K562 (cell line): ENCODE results near the gene NBEAL2. TPM values are rescaled to one million over a fixed set of nuclear protein-coding genes. Genes with fewer than 3 reads are reported as not detected.

Source experiments
- ATAC-seq: fragments of 200-7000 bp; cut with Tn5 transposase; 3 replicates; pipeline ENCODE4 v1.9.1; 2020; ENCODE audit warnings: moderate library complexity
- BruUV-seq: library from RNA; stranded (reverse); fragments of 400-500 nt; replicated peaks from 2 replicates; lab custom pipeline; 2021; lab: Mats Ljungman, UMichigan
- CTCF ChIA-PET: fragments of 300-600 bp; formaldehyde crosslinking; extraction: SDS; loops from one replicate; lab custom pipeline; 2021; ENCODE audit warnings: low intra/inter-chr PET ratio; lab: Yijun Ruan, JAX
- POLR2A ChIA-PET: fragments of 300-600, 350-650 bp; sonication (Branson Sonifier 250); formaldehyde crosslinking; extraction: SDS; loops from one replicate; lab custom pipeline; 2021; ENCODE audit warnings: antibody characterized with exemption, inconsistent platforms; lab: Yijun Ruan, JAX
- DNase-seq, 4 experiments: peaks; one replicate each; pipeline versions ENCODE4 v3.0.0 to v3.0.0-alpha.2; 2011 to 2018; ENCODE audit warnings: low spot score in 3 of 4, mixed read lengths in 3 of 4; ENCODE audit errors: extremely low read depth in 1 of 4
- FAIRE-seq: peaks from 2 replicates; lab custom pipeline; 2011; peaks lifted over from hg19 to GRCh38; lab: Jason Lieb, UNC
- H2AFZ ChIP-seq: 2 replicates; pipeline ENCODE4 v1.6.0; 2011; ENCODE audit warnings: low read depth, low read length, control low read depth, inconsistent platforms
- H3K27ac ChIP-seq: fragments of 200-600 bp; 3 replicates; pipeline ENCODE4 v1.8.0; 2011; ENCODE audit warnings: low read depth, mild to moderate bottlenecking, control low read depth, inconsistent platforms, low read length, moderate library complexity, mixed read lengths; ENCODE audit errors: extremely low read depth
- H3K27me3 ChIP-seq, 2 experiments: fragments of 300-600 bp in 1 of 2; 2 replicates in 1 of 2; 3 replicates in 1 of 2; pipeline versions ENCODE4 v1.6.0 to v1.8.0; 2011; ENCODE audit warnings: inconsistent platforms in 2 of 2, low read length in 2 of 2, mild to moderate bottlenecking in 1 of 2, mixed read lengths in 1 of 2, moderate library complexity in 1 of 2; ENCODE audit not compliant: control insufficient read depth in 2 of 2, insufficient read depth in 2 of 2
- H3K36me3 ChIP-seq: fragments of 300-600 bp; 3 replicates; pipeline ENCODE4 v1.8.0; 2011; ENCODE audit warnings: mild to moderate bottlenecking, low read length, inconsistent platforms; ENCODE audit not compliant: control insufficient read depth, insufficient read depth
- H3K4me1 ChIP-seq, 2 experiments: fragments of 200-600 bp in 1 of 2; replicated peaks in 1 of 2; 2 replicates in 1 of 2; 3 replicates in 1 of 2; pipeline versions ENCODE4 v1.5.1 to v1.8.0; 2011; ENCODE audit warnings: inconsistent platforms in 2 of 2, low read length in 2 of 2, mild to moderate bottlenecking in 1 of 2, mixed read lengths in 1 of 2, moderate library complexity in 1 of 2; ENCODE audit not compliant: control insufficient read depth in 2 of 2, insufficient read depth in 2 of 2
- H3K4me2 ChIP-seq: 2 replicates; pipeline ENCODE4 v1.6.1; 2011; ENCODE audit warnings: low read length, control low read depth, inconsistent platforms, mixed read lengths; ENCODE audit not compliant: insufficient read depth
- H3K4me3 ChIP-seq: fragments of 200-600 bp; sonication (generic), shearing (Covaris generic); 2 replicates; pipeline ENCODE4 v1.5.1; 2016; ENCODE audit warnings: control low read depth, inconsistent platforms
- H3K79me2 ChIP-seq: fragments of 200-600 bp; 3 replicates; pipeline ENCODE4 v1.8.0; 2011; ENCODE audit warnings: low read length, inconsistent platforms; ENCODE audit not compliant: control insufficient read depth, insufficient read depth
- H3K9ac ChIP-seq, 2 experiments: 2 replicates each; pipeline versions ENCODE4 v1.6.0 to v1.6.1; 2011; ENCODE audit warnings: low read depth in 2 of 2, low read length in 2 of 2, control low read depth in 1 of 2, inconsistent platforms in 1 of 2, mild to moderate bottlenecking in 1 of 2, mixed read lengths in 1 of 2; ENCODE audit not compliant: insufficient read depth in 1 of 2
- H3K9me1 ChIP-seq: one replicate; pipeline ENCODE4 v1.6.0; 2011; ENCODE audit warnings: inconsistent platforms, mild to moderate bottlenecking, low read length, moderate library complexity; ENCODE audit not compliant: control insufficient read depth, insufficient read depth
- H3K9me3 ChIP-seq: replicated peaks from 2 replicates; pipeline ENCODE4 v1.5.1; 2011; ENCODE audit warnings: low read depth, low read length, inconsistent platforms; ENCODE audit not compliant: control insufficient read depth, insufficient read depth
- H4K20me1 ChIP-seq: replicated peaks from 2 replicates; pipeline ENCODE4 v1.6.1; 2011; ENCODE audit warnings: low read length, inconsistent platforms, mixed read lengths; ENCODE audit not compliant: control insufficient read depth, insufficient read depth
- ADNP ChIP-seq: fragments of 200-800 bp; sonication (Bioruptor generic); IDR thresholded peaks from 2 replicates; pipeline ENCODE4 v1.6.1; 2016; ENCODE audit warnings: missing genetic modification characterization, missing compliant biosample characterization
- BCLAF1 ChIP-seq, 2 experiments: fragments of 450-650 bp in 1 of 2; IDR thresholded peaks; 2 replicates each; pipeline ENCODE4 v1.6.1; 2011 to 2017; ENCODE audit warnings: low read depth in 2 of 2, antibody characterized with exemption in 1 of 2, borderline replicate concordance in 1 of 2, low read length in 1 of 2, mild to moderate bottlenecking in 1 of 2, mixed read lengths in 1 of 2; ENCODE audit not compliant: control insufficient read depth in 1 of 2
- FOXJ3 ChIP-seq: sonication (generic); formaldehyde crosslinking; IDR thresholded peaks from 2 replicates; pipeline ENCODE4 v1.4.0; 2020; ENCODE audit warnings: mild to moderate bottlenecking, missing genetic modification reagents
- KHSRP ChIP-seq: fragments of 450-650 bp; IDR thresholded peaks from 2 replicates; pipeline ENCODE4 v1.6.1; 2017
- NFE2L1 ChIP-seq: fragments of 450-650 bp; IDR thresholded peaks from 2 replicates; pipeline ENCODE4 v1.6.1; 2016; ENCODE audit warnings: missing genetic modification characterization, low read depth, mild to moderate bottlenecking, missing compliant biosample characterization, moderate library complexity, borderline replicate concordance
- SMARCA4 ChIP-seq: fragments of 450-650 bp; IDR thresholded peaks from 2 replicates; pipeline ENCODE4 v1.6.1; 2016
- ZBTB33 ChIP-seq: sonication (generic); formaldehyde crosslinking; IDR thresholded peaks from 2 replicates; pipeline ENCODE4 v1.8.1; 2023; ENCODE audit warnings: mild to moderate bottlenecking, missing genetic modification reagents
- ZNF263 ChIP-seq: sonication (generic); formaldehyde crosslinking; IDR thresholded peaks from 2 replicates; pipeline ENCODE4 v1.8.0; 2022; ENCODE audit warnings: mild to moderate bottlenecking, missing genetic modification reagents, borderline replicate concordance
- ZNF592 ChIP-seq: fragments of 450-650 bp; IDR thresholded peaks from 2 replicates; pipeline ENCODE4 v1.6.1; 2017; ENCODE audit warnings: antibody characterized with exemption, mild to moderate bottlenecking
- WGBS: fragments of 100-300 bp; shearing (Covaris generic); methylation state at CpG from one replicate; pipeline ENCODE4 v1.1.6; 2016; ENCODE audit warnings: low coverage, mixed read lengths; ENCODE audit not compliant: insufficient coverage; ENCODE audit errors: missing lambda C conversion rate; 5-methylcytosine and 5-hydroxymethylcytosine counted together
- in situ Hi-C: fragments of 300-500 bp; cut with MboI; formaldehyde crosslinking; loops from 4 replicates; pipeline ENCODE4 v1.15.0; 2018; ENCODE audit warnings: inconsistent platforms, mixed read lengths
- intact Hi-C: fragments of 100-400 bp; cut with micrococcal nuclease; formaldehyde crosslinking; loops from 2 replicates; pipeline ENCODE4 v1.14.2; 2022
- polyA plus RNA-seq, 8 experiments: library from polyadenylated mRNA; depleted of rRNA in 4 of 8; stranded (reverse) in 5 of 8; unstranded in 3 of 8; fragments of >200 nt; fragmentation: Nextera tagmentation in 2 of 8; fragmentation: Illumina TruSeq in 1 of 8; extraction: Ambion mirVana in 2 of 8; extraction: Trizol in 1 of 8; gene quantifications; 2 replicates each; pipeline versions ENCODE4 v1.2.1 to v1.2.3, GENCODE V29; 2011 to 2014; ENCODE audit warnings: inconsistent platforms in 1 of 8, missing spikeins in 1 of 8
- total RNA-seq, 7 experiments: library from RNA; depleted of rRNA in 6 of 7; stranded (reverse); fragments of >200 nt in 6 of 7; fragmentation: Illumina TruSeq in 2 of 7; extraction: Trizol in 2 of 7; gene quantifications; 2 replicates each; pipeline versions ENCODE4 v1.2.1 to v1.2.3, GENCODE V29; 2011 to 2021; ENCODE audit warnings: low replicate concordance in 1 of 7

Gene NBEAL2
- total and polyA plus RNA-seq, 9 of the 15 experiments (the other 6 are each of a cell fraction or from before 2014, with no cell fraction given) = 0.06 to 114 (median 29.6) TPM

- in situ Hi-C loops = no loop called here
- Histone ChIP-seq H3K79me2 (peaks cover 25% of the 10 kb centered on the region), H3K27ac (no peak overlapping the region), H3K27me3 (no peaks in the 10 kb centered on the region), H3K4me1 (peaks cover 18 to 59% of the 10 kb centered on the region in 2 experiments), H2AFZ (no peak overlapping the region), H3K4me2 (no peak overlapping the region), H3K9ac (peak overlapping the region in 1 of 2 experiments; percentile 45; a peak in 1 of 4 replicates), H3K4me3 (no peak overlapping the region), H4K20me1 (no peaks in the 10 kb centered on the region), H3K9me1 (peaks cover 5% of the 10 kb centered on the region), H3K36me3 (peaks cover 84% of the 10 kb centered on the region), H3K9me3 (no peaks in the 10 kb centered on the region)
- POLR2A ChIA-PET = interaction anchor here (0.6 to 2.2 kb wide), 8 partner anchors 11 to 63 kb away, joined by 3 to 7 read pairs (median 4); partner anchors contain the start of gene NBEAL2
- 91% methylated on average over 8 of the region's 9 CpGs for WGBS
- ATAC-seq = no peak
- intact Hi-C loops = loop anchor here (10.0 kb wide), 1 partner anchor 287 kb away; the partner anchor contains the start of gene TMIE
- no TSS peak for BruUV-seq
- TF ChIP-seq NFE2L1 (tag) (no peak), SMARCA4 (no peak), BCLAF1 (IDR thresholded peaks at IDR 0.05; ENCODE audit: borderline replicate concordance in 1 of 2, control insufficient read depth in 1 of 2, low read depth in 2 of 2, low read length in 1 of 2) (no peak), ZNF263 (CRISPR knock-in tag) (no peak), FOXJ3 (no peak), KHSRP (no peak), ADNP (tag) (no peak), ZNF592 (no peak), ZBTB33 (CRISPR knock-in tag) (no peak)
- no peak for DNase-seq
- CTCF ChIA-PET = no interaction called here
- no peak for FAIRE-seq
Observed at GRCh38 chr3:46992231-46992630, 12.8 kb downstream of the NBEAL2 start.
